Fibroblast of pulmonary artery (primary cell): Measurements from ENCODE around the gene PCYT1A.

Experiments
- DNase-seq: peaks from one replicate; pipeline ENCODE4 v3.0.0-alpha.2; 2010; ENCODE audit warnings: low read depth
- H3K4me3 ChIP-seq: replicated peaks from 2 replicates; pipeline ENCODE4 v1.5.1; 2011; ENCODE audit warnings: low read depth, mild to moderate bottlenecking, control low read depth, low read length, moderate library complexity
- TF ChIP-seq, protein P1 (sequence below): IDR thresholded peaks from 2 replicates; pipeline ENCODE4 v1.5.1; 2011; ENCODE audit warnings: mild to moderate bottlenecking, control low read depth, low read length, inconsistent platforms; ENCODE audit errors: missing control alignments

The PCYT1A gene

GRCh38 chr3:196270499-196270898 lies 17.0 kb downstream of the PCYT1A start:
- no peak overlapping the region for H3K4me3 ChIP-seq
- no peak for DNase-seq
- TF ChIP-seq, protein P1, sequence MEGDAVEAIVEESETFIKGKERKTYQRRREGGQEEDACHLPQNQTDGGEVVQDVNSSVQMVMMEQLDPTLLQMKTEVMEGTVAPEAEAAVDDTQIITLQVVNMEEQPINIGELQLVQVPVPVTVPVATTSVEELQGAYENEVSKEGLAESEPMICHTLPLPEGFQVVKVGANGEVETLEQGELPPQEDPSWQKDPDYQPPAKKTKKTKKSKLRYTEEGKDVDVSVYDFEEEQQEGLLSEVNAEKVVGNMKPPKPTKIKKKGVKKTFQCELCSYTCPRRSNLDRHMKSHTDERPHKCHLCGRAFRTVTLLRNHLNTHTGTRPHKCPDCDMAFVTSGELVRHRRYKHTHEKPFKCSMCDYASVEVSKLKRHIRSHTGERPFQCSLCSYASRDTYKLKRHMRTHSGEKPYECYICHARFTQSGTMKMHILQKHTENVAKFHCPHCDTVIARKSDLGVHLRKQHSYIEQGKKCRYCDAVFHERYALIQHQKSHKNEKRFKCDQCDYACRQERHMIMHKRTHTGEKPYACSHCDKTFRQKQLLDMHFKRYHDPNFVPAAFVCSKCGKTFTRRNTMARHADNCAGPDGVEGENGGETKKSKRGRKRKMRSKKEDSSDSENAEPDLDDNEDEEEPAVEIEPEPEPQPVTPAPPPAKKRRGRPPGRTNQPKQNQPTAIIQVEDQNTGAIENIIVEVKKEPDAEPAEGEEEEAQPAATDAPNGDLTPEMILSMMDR, result no peak

- DNase-seq, result peak; percentile 84
- TF ChIP-seq, protein P1, result no peak
These were observed 19.0 kb downstream of the PCYT1A start for GRCh38 chr3:196268284-196269163.

DNA sequence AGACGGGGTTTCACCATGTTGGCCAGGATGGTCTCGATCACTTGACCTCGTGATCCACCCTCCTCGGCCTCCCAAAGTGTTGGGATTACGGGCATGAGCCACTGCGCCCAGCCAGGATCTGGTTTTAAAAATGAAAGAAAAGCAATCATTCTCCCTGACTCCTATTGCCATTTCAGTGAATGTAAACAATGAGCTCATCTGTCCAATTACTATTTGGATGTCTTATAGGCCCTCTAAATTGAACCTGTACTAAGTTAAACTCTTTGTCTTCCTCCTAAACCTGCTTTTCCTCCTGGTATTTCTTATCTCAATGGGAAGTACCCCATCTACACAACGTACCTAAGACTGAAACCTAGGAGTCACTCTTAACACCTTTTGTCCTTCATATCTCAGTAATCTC lies 23.7 kb downstream of the PCYT1A start:
- DNase-seq, result no peak
- no peak overlapping the region for H3K4me3 ChIP-seq
- TF ChIP-seq, protein P1, result no peak

More at GRCh38 chr3:196268284-196269163, 19.0 kb downstream of the PCYT1A start:
- no peak overlapping the region for H3K4me3 ChIP-seq

- TF ChIP-seq, protein P1, result no peak
- no peak for DNase-seq
- H3K4me3 ChIP-seq, result no peak overlapping the region
These were observed 26.7 kb downstream of the PCYT1A start for GRCh38 chr3:196260784-196261183.

- DNase-seq, result no peak
- no peak overlapping the region for H3K4me3 ChIP-seq
- TF ChIP-seq, protein P1, result no peak
These were observed 31.8 kb downstream of the PCYT1A start for GRCh38 chr3:196255776-196256175.

- H3K4me3 ChIP-seq, result no peak overlapping the region
- DNase-seq, result no peak
- TF ChIP-seq, protein P1, result no peak
These were observed 32.9 kb downstream of the PCYT1A start for GRCh38 chr3:196254376-196255283.
